Measurements from ENCODE around the gene C11orf97.
"Not testable (repeated sequence)": the region's sequence is repeated elsewhere in the genome, so short reads cannot be mapped to it uniquely, and the experiment has no call there.

C11orf97 gene

DNA sequence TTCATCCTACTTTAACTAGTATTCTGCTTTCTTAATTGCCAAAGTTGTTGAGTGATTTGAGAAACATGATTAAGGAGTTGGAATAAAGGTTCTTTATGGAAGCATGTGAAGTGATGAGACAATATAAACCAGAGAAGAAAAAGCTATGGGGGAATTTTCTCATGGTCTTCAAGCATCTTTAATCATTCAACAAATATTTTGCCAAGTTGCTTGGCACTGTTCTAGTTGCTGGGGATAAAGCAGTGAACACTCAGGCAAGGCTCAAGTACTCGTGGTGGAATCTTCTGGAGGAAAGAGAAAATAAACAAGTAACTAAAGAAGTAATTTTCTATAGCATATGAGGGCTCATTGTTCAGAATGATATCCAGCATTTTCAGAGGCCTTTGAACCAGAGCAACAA is 45.7 kb downstream of the C11orf97 start:
- DNase-seq (ENCODE audit: low spot score) = no peak

DNA sequence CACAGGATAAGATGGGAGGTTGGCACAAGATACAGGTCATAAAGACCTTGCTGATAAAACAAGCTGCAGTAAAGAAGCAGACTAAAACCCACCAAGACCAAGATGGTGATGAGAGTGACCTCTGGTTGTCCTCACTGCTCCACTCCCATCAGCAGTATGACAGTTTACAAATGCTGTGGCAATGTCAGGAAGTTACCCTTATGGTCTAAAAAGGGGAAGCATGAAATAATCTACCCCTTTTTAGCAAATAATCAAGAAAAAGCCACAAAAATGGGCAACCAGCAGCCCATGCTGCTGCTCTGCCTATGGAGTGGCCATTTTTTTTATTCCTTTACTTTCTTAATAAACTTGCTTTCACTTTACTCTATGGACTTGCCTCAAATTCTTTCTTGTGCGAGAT is 46.2 kb downstream of the C11orf97 start:
- DNase-seq (ENCODE audit: low spot score) = no peak

DNA sequence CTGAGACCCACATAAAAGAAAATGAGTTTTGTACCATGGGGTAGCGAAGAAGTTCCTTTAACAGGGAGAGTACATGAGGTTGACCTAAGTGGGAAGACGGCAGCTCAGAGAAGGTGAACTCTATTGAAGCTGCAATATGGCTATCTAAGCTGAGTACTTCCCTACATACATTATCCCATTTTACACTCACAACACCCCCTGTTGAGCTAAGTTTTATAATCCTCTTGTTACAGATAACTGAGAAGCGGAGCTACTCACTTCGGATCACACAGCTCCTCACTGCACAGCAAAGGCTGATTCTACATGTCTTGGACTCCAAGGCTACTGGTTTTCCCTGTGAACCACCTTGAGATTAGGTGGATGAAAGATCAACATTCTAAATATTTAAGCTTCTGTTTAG is 46.7 kb downstream of the C11orf97 start:
- no peak for DNase-seq (ENCODE audit: low spot score)

DNA sequence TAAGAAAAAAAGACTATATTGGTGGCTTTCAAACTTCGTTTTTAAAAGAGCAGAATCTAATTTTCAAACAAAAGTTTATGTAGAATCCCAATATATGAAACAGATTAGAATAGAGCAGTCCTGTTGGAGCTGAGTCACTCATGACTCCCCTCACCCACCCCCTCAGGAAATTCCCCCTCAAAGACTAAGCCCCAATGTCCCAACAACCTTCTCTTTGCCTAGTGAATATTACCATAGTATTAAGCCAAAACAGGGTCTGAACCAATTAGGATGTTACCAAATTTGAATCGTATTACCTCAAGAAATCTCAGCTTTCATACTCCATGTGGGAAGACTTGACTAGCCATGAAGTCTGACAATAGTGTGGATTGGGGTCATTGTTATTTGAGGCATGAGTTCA is 47.1 kb downstream of the C11orf97 start:
- no peak for DNase-seq (ENCODE audit: low spot score)

DNA sequence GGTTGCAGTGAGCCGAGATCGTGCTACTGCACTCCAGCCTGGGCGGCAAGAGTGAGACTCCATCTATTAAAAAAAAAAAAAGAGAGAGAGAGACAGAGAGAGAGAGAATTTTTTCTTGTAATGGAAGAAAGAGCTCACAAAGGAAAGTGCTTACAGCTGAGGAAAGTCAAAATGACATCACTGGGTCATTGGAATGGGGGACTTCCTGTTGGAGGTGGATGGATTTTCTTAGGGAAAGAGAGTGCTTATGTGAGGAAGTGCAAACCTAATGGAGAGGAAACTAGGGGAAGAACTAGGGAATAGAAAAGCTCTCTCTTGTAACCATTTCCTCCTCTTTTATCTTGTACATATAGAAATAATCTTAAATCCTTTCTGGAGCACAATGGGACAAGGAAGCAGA is 48.6 kb downstream of the C11orf97 start:
- DNase-seq (ENCODE audit: low spot score) = no peak

DNA sequence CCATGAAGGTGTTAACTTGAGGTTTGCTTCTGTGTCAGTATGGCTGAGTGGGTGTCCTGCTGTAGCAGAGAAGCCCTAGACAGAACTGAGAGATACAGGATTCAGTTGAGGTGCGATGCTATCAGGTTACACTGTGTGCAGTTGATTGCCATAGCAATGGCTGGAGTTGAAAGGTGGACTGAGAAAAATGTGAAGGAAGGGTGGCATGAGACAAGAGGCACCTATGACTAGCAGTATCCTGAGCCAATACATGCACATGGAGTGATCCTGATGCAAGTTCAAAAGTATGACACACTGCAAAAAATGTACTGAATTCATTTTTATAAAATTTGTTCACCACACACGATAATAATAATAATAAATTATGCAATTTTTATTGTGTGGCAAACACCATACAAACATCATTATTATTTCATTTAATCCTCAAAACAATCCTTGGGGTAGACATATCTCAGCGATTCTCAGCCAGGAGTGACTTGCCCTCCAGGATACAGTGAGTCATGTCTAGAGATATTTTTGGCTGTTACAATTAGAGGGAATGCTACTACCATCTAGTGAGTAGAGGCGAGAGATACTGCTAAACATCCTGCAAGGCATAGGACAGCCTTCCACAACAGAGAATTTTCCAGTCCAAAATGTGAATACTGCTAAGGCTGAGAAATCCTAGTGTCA is 51.1 kb downstream of the C11orf97 start:
- DNase-seq (ENCODE audit: low spot score) = no peak

DNA sequence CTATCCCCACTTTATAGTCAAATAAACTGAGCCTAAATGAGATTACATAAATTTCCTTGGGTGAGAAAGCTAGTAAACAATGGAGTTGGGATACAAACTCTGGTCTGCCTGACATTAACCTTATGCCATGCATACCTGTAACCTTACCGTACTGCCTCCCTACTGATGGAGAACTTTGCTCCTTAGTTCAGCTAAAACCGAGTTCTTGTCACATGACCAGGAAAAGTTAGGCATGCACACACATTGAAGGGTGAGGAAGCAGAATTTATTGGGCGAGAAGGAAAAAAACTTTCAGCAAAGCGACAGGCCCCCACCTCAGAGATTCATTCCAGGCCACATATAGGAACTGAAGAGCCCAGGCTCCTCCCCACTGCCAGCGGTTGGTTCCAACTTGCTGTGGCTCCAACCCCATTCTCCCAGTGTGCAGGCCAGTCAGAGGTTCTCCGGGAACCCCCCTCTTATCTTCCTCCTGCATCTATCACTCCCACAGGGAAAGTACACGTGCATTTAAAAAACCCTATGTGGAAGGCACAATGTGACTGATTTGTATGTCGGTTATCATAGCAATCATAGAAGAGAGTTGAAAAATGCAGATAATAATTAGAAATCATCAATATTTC is 51.7 kb downstream of the C11orf97 start:
- no peak for DNase-seq (ENCODE audit: low spot score)

DNA sequence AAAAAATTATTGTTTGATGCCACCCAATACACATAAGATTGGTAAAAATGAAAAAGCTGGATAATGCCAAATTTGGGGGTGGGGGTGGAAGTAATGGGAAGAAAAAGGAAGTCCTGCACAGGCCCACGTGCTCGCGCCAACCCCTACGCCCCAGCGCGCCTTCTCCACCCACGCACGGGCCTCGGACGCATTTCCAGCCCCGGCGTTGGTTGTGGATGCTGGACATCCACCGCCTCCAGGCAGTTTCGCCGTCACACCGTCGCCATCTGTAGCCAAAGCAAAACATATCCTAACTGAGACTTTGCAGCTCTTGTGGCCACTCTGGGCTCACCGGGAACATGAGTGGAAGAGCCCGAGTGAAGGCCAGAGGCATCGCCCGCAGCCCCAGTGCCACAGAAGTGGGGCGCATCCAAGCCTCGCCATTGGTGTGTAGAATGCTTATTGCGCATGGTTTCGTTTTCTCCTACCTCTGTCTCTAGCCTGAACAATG is 55.0 kb downstream of the C11orf97 start, which contains the start of gene PIWIL4:
TSS of gene PIWIL4 (plus strand) at position 188 of the 490 bp plus-strand sequence. CDS start at position 339, 151 bp downstream.
- DNase-seq (ENCODE audit: low spot score) = no peak

DNA sequence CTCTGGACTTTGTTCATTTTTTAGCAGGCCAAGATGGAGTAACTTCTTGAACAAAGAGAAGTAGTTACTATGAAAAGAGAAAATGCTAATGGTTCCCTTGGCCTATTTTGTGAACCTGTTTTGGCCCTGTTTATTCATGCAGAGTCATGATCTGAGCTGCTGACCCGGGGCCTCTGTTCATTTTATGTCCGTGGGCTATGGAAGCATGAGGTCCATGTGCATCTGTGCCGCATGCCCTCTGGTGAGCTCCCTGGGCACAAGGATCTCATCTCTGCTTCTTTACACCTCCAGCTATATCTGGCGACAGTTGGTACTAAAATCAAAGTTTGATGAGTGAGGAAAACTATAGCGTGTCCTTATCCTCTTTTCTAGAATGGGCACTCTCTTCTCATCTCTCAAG is 55.9 kb downstream of the C11orf97 start:
- DNase-seq (ENCODE audit: low spot score) = no peak

DNA sequence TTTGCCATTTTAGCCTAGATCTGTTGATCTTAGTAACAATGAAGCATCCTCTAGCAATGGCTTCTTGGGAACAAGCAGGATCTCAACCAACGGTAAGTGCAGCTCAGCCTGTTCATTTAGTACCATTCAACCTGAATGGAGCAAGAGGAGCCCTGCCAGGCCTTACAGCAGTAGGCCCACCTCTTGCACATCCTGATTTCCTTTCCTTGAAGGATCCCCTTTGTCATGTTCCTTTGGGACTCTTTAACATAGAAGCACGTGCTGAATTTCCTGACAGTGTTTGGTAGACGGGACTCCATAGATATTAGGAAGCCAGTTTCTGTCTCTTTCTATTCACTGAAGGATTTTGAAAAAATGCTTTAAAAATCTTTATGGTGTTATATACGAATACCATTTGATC is 56.5 kb downstream of the C11orf97 start:
- DNase-seq (ENCODE audit: low spot score) = no peak

DNA sequence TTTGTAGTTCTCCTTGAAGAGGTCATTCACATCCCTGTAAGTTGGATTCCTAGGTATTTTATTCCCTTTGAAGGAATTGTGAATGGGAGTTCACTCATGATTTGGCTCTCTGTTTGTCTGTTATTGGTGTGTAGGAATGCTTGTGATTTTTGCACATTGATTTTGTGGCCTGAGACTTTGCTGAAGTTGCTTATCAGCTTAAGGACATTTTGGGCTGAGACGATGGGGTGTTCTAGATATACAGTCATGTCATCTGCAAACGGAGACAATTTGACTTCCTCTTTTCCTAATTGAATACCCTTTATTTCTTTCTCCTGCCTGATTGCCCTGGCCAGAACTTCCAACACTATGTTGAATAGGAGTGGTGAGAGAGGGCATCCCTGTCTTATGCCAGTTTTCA is 60.7 kb downstream of the C11orf97 start:
- DNase-seq (ENCODE audit: low spot score) = not testable (repeated sequence)

DNA sequence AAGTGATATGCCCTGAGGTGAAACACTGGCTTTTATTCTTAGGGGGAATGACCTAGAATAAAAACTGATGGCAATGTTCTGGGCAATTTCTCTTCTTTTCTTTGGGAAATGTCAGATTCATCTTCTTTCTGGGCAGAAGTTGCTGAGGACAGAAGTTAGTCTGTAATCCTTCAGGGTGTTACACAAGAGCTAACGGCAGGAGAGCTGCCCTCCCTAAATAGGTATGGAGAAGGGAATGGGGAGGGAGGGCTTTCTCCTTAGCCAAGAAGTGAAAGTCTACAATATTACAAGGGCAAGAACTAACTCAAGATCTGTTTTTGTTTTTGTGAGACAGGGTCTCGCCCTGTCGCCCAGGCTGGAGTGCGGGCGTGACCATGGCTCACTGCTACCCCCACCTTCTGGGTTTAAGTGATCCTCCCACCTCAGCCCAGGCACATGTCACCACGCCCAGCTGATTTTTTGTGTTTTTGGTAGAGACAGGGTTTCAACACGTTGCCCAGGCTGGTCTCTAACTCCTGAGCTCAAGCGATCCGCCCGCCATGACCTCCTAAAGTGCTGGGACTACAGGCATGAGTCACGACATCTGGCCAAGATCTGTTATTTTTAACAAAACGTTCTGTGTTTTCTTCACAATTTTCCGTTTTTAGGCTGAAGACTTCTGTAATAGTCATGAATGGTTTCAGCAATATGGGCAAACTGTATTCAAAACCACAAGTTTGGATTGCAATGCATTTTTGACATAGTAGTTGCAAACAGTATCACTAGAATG is 62.1 kb downstream of the C11orf97 start:
- no peak for DNase-seq (ENCODE audit: low spot score)

DNA sequence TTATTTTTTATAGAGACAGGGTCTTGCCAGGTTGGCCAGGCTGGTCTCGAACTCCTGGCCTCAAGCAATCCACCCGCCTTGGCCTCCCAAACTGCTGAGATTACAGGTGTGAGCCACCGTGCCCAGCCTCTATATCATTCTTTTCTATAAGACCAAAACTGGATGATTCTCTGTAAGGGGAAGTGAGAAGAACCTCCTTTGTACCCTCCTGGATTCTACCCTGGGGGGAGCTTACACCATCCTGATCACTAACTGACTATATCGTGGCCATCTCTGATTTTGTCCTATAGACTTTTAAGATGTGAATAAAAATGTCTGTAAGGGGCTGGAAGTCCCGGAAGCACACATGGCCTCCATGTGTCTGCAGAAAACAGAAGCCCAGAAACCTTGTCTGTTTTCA is 64.0 kb downstream of the C11orf97 start:
- no peak for DNase-seq (ENCODE audit: low spot score)

DNA sequence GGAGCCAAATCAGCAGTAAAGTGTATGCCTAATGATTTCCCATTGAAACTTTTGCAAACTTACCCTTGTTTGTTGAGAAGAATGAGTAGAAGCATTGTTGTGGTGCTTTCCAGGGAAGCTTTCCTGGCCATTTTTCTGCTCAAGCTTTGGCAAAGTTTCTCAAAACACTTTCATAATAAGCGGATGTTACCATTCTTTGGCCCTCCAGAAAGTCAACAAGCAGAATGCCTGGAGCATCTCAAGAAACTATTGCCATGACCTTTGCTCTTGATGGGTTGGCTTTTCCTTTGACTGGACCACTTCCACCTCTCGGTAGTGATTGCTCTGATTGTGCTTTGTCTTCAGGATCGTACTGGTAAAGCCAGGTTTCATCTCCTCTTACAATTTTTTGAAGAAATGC is 65.6 kb downstream of the C11orf97 start:
- no peak for DNase-seq (ENCODE audit: low spot score)
